HEK293T (cell line): ENCODE measurements around the gene C1orf167.

Source experiments
- ARNT ChIP-seq: fragments of 450-650 bp; IDR thresholded peaks from 2 replicates; pipeline ENCODE4 v1.6.1; 2017; ENCODE audit warnings: mild to moderate bottlenecking
- BHLHE40 ChIP-seq: fragments of 450-650 bp; IDR thresholded peaks from 2 replicates; pipeline ENCODE4 v1.6.1; 2016; ENCODE audit warnings: mild to moderate bottlenecking, moderate library complexity, borderline replicate concordance
- ELF4 ChIP-seq: fragments of 450-650 bp; IDR thresholded peaks from 2 replicates; pipeline ENCODE4 v1.6.1; 2017; ENCODE audit warnings: antibody characterized with exemption
- FOXA1 ChIP-seq: fragments of 450-650 bp; IDR thresholded peaks from 2 replicates; pipeline ENCODE4 v1.6.1; 2016; ENCODE audit warnings: mild to moderate bottlenecking
- FOXK2 ChIP-seq: fragments of 450-650 bp; IDR thresholded peaks from 2 replicates; pipeline ENCODE4 v1.6.1; 2016; ENCODE audit warnings: mild to moderate bottlenecking
- FOXM1 ChIP-seq: fragments of 450-650 bp; IDR thresholded peaks from 2 replicates; pipeline ENCODE4 v1.6.1; 2017; ENCODE audit warnings: mild to moderate bottlenecking, borderline replicate concordance
- HDGF ChIP-seq: fragments of 450-650 bp; IDR thresholded peaks from 2 replicates; pipeline ENCODE4 v1.6.1; 2017; ENCODE audit warnings: antibody characterized with exemption, borderline replicate concordance
- L3MBTL2 ChIP-seq: fragments of 450-650 bp; conservative IDR thresholded peaks from 2 replicates; pipeline ENCODE4 v1.6.1; 2016; ENCODE audit warnings: mild to moderate bottlenecking
- LEF1 ChIP-seq: fragments of 450-650 bp; IDR thresholded peaks from 2 replicates; pipeline ENCODE4 v1.6.1; 2017; ENCODE audit warnings: mild to moderate bottlenecking, borderline replicate concordance
- NFRKB ChIP-seq: fragments of 450-650 bp; IDR thresholded peaks from 2 replicates; pipeline ENCODE4 v1.6.1; 2016; ENCODE audit warnings: mild to moderate bottlenecking, moderate library complexity
- SP1 ChIP-seq: fragments of 450-650 bp; IDR thresholded peaks from 2 replicates; pipeline ENCODE4 v1.6.1; 2017
- TARDBP ChIP-seq: fragments of 450-650 bp; IDR thresholded peaks from 2 replicates; pipeline ENCODE4 v1.6.1; 2016
- ZNF384 ChIP-seq: fragments of 450-650 bp; IDR thresholded peaks from 2 replicates; pipeline ENCODE4 v1.6.1; 2016
- TF ChIP-seq, protein P1 (sequence below): fragments of 450-650 bp; IDR thresholded peaks from 2 replicates; pipeline ENCODE4 v1.6.1; 2016

DNA sequence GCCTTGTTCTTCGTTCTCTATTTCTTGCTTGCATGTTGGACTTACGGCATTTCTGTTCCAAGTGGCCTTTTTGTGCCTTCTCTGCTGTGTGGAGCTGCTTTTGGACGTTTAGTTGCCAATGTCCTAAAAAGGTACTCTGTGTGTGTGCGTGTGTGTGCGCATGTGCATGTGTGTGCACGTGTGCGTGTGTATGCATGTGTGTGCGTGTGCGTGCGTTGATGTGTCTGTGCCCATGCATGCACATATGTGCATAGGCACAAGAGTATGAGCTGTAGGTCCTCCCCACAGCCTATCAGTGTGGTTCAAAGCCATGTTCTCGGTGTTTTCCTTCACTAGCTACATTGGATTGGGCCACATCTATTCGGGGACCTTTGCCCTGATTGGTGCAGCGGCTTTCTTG lies 71.9 kb downstream of the C1orf167 start:
- TF ChIP-seq FOXM1 = no peak
- TF ChIP-seq ARNT = no peak
- TF ChIP-seq ZNF384 = no peak
- no peak for TF ChIP-seq BHLHE40
- no peak for TF ChIP-seq LEF1
- TF ChIP-seq, protein P1, sequence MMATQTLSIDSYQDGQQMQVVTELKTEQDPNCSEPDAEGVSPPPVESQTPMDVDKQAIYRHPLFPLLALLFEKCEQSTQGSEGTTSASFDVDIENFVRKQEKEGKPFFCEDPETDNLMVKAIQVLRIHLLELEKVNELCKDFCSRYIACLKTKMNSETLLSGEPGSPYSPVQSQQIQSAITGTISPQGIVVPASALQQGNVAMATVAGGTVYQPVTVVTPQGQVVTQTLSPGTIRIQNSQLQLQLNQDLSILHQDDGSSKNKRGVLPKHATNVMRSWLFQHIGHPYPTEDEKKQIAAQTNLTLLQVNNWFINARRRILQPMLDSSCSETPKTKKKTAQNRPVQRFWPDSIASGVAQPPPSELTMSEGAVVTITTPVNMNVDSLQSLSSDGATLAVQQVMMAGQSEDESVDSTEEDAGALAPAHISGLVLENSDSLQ = no peak
- no peak for TF ChIP-seq SP1
- TF ChIP-seq FOXA1 = no peak
- no peak for TF ChIP-seq NFRKB
- no peak for TF ChIP-seq FOXK2
- TF ChIP-seq TARDBP = no peak
- TF ChIP-seq HDGF = no peak
- TF ChIP-seq ELF4 = no peak
- TF ChIP-seq L3MBTL2 = no peak
